Testis (tissue), 3 donors: ENCODE measurements around the gene ALOXE3. TPM values are rescaled to one million over a fixed set of nuclear protein-coding genes. Genes with fewer than 3 reads are reported as not detected.

Experiments
- DNase-seq: peaks from one replicate; pipeline ENCODE4 v3.0.0-alpha.2; 2019
- H3K27ac ChIP-seq, 2 donors: fragments of 200-600 bp; sonication (generic); one replicate each; pipeline ENCODE4 v1.5.1; 2019
- H3K27me3 ChIP-seq: fragments of 200-600 bp; sonication (generic); one replicate; pipeline ENCODE4 v1.5.1; 2019
- H3K36me3 ChIP-seq: fragments of 200-600 bp; sonication (generic); one replicate; pipeline ENCODE4 v1.5.1; 2017; ENCODE audit warnings: low read depth; ENCODE audit errors: missing control alignments
- H3K4me1 ChIP-seq: fragments of 200-600 bp; sonication (generic); one replicate; pipeline ENCODE4 v1.5.1; 2019
- H3K4me3 ChIP-seq, 2 donors: fragments of 200-600 bp; sonication (generic); one replicate each; pipeline ENCODE4 v1.5.1; 2017 to 2019
- H3K9me3 ChIP-seq: fragments of 200-600 bp; sonication (generic); one replicate; pipeline ENCODE4 v1.5.1; 2017
- POLR2A ChIP-seq: fragments of 450-650 bp; IDR thresholded peaks from one replicate; pipeline ENCODE4 v1.6.1; 2017; ENCODE audit warnings: antibody characterized with exemption, mild to moderate bottlenecking, moderate library complexity
- WGBS, 2 donors: methylation state at CpG; one replicate each; pipeline ENCODE4 v1.1.5; 2018; 5-methylcytosine and 5-hydroxymethylcytosine counted together
- intact Hi-C: fragments of 100-400 bp; cut with DNase I; formaldehyde crosslinking; loops from one replicate; pipeline ENCODE4 v1.15.1; 2023; ENCODE audit warnings: low total_unique reads
- polyA plus RNA-seq: library from polyadenylated mRNA; stranded (reverse); fragments of 350-450 nt; fragmentation: Illumina TruSeq; extraction: RNeasy Lipid Tissue Mini Kit (QIAGEN cat#74804); gene quantifications from one replicate; pipeline ENCODE4 v1.2.3, GENCODE V29; 2014; ENCODE audit warnings: low read depth, low replicate concordance; ENCODE audit not compliant: insufficient read depth
- total RNA-seq, 2 donors: library from RNA; depleted of rRNA; stranded (reverse); fragments of >200 nt; gene quantifications; one replicate each; pipeline ENCODE4 v1.2.3, GENCODE V29; 2016
- TF ChIP-seq, protein P1 (sequence below), 3 experiments: fragments of 450-650 bp in 2 of 3; fragments of 200-600 bp in 1 of 3; sonication (generic) in 1 of 3; IDR thresholded peaks; one replicate each; pipeline ENCODE4 v1.5.1; 2016 to 2019; ENCODE audit warnings: antibody characterized with exemption in 3 of 3, mild to moderate bottlenecking in 2 of 3, moderate library complexity in 1 of 3

The ALOXE3 gene
- total and polyA plus RNA-seq, 3 donors from 2014 or later, result 2.2 to 4.3 (median 2.7) TPM

DNA sequence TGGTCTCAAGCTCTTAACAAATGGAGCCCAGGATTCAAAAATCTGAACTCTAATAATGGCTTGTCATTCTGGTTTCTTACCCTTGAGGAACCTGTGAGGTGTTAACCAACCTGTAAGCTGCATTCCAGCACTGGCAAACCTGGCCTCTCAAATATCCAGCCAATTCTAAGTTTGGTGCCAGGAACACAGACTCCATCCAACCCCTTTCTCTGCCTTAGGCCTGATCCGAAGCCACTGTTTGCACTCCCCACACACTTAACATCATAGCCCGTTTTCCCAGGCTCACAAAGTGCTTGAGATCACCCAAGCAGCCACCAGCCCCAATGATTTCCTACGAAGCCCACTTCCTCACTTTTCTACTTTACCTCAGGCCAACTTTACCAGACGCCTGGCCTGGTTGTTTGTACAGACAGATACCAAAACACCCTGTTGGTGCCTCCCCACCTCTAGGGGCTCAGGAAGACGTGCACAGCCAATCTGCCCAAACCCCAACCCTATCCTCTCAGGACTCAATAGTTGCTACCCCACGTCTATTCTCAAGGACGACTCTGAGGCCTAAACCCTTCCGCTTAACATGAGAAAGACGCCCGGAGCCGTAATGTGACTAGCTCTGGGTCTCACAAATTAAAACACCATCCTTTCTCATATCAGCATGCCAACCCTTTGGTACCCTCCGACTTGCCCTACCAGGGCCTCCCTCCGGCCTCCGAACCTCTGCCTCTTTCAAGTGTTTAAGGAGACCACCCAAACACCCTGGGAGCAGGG is 37.1 kb upstream of the ALOXE3 start:
- Histone ChIP-seq H3K9me3 (no peaks in the 10 kb centered on the region), H3K27ac (peak overlapping the region; percentile 99 to 100), H3K27me3 (no peaks in the 10 kb centered on the region), H3K4me1 (peaks cover 37% of the 10 kb centered on the region), H3K36me3 (no peaks in the 10 kb centered on the region), H3K4me3 (peak overlapping the region; percentile 95 to 99)
- intact Hi-C loops, result no loop called here
- DNase-seq, result no peak
- TF ChIP-seq POLR2A, result no peak
- TF ChIP-seq, protein P1, sequence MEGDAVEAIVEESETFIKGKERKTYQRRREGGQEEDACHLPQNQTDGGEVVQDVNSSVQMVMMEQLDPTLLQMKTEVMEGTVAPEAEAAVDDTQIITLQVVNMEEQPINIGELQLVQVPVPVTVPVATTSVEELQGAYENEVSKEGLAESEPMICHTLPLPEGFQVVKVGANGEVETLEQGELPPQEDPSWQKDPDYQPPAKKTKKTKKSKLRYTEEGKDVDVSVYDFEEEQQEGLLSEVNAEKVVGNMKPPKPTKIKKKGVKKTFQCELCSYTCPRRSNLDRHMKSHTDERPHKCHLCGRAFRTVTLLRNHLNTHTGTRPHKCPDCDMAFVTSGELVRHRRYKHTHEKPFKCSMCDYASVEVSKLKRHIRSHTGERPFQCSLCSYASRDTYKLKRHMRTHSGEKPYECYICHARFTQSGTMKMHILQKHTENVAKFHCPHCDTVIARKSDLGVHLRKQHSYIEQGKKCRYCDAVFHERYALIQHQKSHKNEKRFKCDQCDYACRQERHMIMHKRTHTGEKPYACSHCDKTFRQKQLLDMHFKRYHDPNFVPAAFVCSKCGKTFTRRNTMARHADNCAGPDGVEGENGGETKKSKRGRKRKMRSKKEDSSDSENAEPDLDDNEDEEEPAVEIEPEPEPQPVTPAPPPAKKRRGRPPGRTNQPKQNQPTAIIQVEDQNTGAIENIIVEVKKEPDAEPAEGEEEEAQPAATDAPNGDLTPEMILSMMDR (IDR thresholded peaks at IDR 0.05), result no peak
- WGBS, 2 donors, result 4 to 6% methylated on average over 14 of the region's 14 CpGs

DNA sequence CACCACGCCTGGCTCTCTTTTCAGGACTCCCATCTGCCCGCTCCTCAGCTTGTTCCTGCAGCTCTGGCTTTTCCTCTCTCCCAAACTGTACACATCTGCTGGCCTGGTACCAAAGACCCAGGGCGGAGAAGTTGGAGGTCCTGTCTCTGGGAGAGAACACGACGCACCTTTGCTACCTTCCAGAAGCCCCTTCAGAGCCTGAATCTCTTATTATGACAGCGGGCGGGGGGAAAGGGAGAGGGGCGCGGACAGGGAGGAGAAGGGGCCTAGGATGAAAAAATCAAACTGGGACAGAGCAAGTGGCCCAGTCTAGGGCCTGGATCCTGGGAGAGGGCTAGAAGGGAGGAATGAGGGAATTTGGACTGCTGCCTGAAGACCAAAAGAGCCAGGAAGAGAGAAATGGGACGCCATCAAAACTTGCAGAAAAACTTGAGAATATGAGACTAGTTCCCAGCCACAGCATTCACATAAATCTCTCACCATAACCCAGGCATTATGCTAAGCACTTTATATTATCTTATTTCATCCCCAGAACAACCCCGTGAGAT is 36.4 kb upstream of the ALOXE3 start:
- intact Hi-C loops, result loop anchor here (5.0 kb wide), 1 partner anchor 312 kb away; no protein-coding TSS in a partner anchor
- H3K27ac ChIP-seq, result peak overlapping the region; percentile 99 to 100
- DNase-seq, result no peak
- H3K4me3 ChIP-seq, result peak overlapping the region; percentile 95 to 99
- no peak for TF ChIP-seq POLR2A
- TF ChIP-seq, protein P1 (IDR thresholded peaks at IDR 0.05), result no peak
- H3K36me3 ChIP-seq, result no peaks in the 10 kb centered on the region
- 4 to 8% methylated on average over 11 of the region's 11 CpGs for WGBS, 2 donors
- H3K27me3 ChIP-seq, result no peaks in the 10 kb centered on the region
- H3K4me1 ChIP-seq, result peaks cover 44% of the 10 kb centered on the region
- H3K9me3 ChIP-seq, result no peaks in the 10 kb centered on the region

DNA sequence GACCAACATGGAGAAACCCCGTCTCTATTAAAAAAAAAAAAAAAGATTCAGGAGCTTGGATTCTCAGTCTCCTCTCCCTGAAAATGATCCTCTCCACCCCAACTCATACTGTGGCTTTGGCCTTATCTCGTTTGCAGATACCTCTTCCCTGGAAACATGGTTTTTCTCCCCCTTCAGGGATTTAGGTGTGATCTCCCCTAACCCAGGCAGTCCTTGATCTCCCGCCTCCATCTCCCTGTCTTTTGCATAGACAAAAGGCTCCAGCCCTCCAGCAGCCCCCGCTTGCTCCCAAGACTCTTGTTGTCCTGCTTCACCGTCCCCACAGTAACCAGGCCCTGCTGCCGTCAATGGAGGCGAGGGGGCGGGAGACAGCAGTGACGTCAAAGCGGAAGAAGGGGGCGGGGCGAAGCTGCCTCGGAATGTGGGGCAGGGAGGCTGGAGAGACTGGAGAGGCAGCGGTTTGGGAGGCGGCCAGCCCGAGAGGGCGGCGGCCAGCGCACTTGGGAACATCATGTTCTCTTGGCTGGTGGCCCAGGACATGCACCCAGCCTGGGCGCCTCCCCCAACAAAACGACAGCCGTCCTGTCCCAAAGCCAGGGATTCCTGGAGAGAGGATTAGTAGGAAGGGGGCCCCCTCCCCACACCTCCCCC is 35.8 kb upstream of the ALOXE3 start:
- H3K9me3 ChIP-seq, result no peaks in the 10 kb centered on the region
- 0 to 5% methylated on average over 16 to 22 of the region's 22 CpGs for WGBS, 2 donors
- H3K4me1 ChIP-seq, result peaks cover 42% of the 10 kb centered on the region
- peak overlapping the region; percentile 95 to 99 for H3K4me3 ChIP-seq
- H3K27me3 ChIP-seq, result no peaks in the 10 kb centered on the region
- peak; percentile 99 for DNase-seq
- H3K36me3 ChIP-seq, result no peaks in the 10 kb centered on the region
- peak overlapping the region; percentile 99 to 100 for H3K27ac ChIP-seq
- intact Hi-C loops, result loop anchor here (5.0 kb wide), 1 partner anchor 312 kb away; no protein-coding TSS in a partner anchor
- peak; percentile 78 for TF ChIP-seq POLR2A
- TF ChIP-seq, protein P1 (IDR thresholded peaks at IDR 0.05), result peak in 1 of 3 experiments; percentile 10

DNA sequence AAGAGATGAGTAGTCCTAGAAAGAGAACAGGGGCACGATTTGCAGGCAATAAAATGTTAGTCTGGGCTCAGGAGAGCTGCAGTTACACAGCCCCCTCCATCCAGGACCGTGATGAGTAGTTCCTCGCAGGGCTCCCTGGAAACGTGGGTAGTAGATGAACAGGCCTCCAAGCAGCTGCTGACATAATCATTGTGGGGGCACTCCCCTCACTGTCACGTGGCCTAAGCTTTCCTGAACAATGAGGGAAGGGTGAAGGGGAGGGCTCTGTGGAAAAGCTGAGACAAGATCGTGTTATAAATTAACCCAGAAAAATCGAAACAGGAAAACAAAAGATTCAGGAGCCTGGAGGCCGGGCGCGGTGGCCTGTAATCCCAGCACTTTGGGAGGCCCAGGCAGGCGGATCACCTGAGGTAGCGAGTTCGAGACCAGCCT is 35.2 kb upstream of the ALOXE3 start:
- H3K27ac ChIP-seq, result peak overlapping the region; percentile 99 to 100
- TF ChIP-seq POLR2A, result no peak
- TF ChIP-seq, protein P1 (IDR thresholded peaks at IDR 0.05), result no peak
- intact Hi-C loops, result loop anchor here (5.0 kb wide), 1 partner anchor 311 kb away; no protein-coding TSS in a partner anchor
- peak overlapping the region; percentile 95 to 99 for H3K4me3 ChIP-seq
- DNase-seq, result peak; percentile 90
- 13 to 23% methylated on average over 13 of the region's 13 CpGs for WGBS, 2 donors
- peaks cover 41% of the 10 kb centered on the region for H3K4me1 ChIP-seq
- no peaks in the 10 kb centered on the region for H3K36me3 ChIP-seq
- no peaks in the 10 kb centered on the region for H3K9me3 ChIP-seq
- no peaks in the 10 kb centered on the region for H3K27me3 ChIP-seq
